GM18498 (cell line): ENCODE results near the gene GFOD2.

Experiments
- ATAC-seq: cut with Tn5 transposase; IDR thresholded peaks from one replicate; pipeline ENCODE4 v1.9.1; 2021; ENCODE audit warnings: mild to moderate bottlenecking, moderate library complexity; ENCODE audit not compliant: unreplicated experiment

Gene GFOD2

GRCh38 chr16:67733734-67734470 lies 14.8 kb upstream of the GFOD2 start:
- no peak for ATAC-seq

DNA sequence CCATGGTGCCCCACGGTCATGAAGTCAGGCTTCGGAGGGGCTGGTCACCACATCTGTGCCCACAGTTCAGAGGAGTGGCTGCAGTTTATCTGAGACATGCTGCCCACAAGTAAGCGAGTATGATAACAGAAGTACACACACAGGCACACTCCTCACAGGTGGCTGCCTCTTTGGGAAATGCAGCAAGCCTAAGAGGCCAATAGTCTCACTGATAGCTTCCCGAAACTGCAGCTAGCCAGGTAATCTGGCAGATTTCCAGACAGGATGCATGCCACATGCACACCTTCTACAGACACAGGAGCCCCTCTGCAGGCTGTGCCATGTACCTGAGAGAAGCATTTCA lies 12.6 kb upstream of the GFOD2 start:
- no peak for ATAC-seq

DNA sequence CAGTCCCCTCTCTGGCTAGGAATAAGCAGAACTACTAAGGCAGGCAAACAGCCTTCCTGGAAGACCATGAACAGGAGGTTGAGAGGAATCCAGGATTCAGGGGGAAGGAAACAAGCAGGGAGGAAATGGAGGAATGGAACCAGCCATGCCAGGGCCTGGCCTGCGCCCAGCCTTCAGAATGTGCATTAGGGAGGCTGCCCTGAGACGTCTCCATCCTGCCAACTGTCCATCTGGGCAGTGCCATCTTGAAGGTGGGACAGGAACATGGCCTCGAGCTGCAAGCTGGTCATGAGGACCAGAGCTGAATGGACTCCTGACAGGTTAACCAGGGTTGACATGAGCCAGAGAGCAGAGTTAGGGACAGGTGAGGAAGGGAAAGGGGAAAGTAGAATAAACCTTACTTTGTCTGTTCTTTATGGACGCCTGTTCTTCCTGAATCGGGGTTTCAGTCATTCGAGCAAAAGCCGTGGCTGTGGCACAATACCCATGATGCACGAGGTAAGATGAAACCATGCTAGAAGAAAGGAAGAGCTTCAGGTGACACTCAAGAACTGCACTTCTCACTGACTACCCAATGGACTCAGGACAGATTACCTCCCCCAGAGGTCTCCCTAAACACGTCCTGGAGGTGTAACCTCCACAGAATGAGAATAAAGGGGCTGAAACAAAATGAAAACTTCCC lies 12.1 kb upstream of the GFOD2 start:
- no peak for ATAC-seq

DNA sequence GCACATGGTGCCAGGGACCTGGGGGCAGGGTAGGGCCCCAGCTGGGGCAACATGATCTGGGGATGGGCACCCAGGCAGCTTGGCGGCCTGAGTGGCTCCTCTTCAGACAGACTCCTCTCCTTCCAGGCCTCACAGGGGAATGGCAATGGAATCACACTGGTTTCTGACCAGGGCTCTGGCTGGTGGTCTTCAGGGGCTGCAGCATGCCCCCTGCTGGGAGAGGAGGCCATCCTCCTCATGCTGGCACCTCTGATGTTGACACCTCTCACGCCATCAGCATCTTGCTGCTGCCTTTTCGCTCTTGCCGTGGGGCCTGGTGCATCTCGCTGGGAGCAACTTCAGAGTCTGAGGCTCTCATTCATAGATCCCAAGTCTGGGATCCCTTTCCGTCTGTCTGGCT lies 11.2 kb upstream of the GFOD2 start:
- ATAC-seq, result no peak

GRCh38 chr16:67729636-67730248 lies 10.6 kb upstream of the GFOD2 start:
- no peak for ATAC-seq

DNA sequence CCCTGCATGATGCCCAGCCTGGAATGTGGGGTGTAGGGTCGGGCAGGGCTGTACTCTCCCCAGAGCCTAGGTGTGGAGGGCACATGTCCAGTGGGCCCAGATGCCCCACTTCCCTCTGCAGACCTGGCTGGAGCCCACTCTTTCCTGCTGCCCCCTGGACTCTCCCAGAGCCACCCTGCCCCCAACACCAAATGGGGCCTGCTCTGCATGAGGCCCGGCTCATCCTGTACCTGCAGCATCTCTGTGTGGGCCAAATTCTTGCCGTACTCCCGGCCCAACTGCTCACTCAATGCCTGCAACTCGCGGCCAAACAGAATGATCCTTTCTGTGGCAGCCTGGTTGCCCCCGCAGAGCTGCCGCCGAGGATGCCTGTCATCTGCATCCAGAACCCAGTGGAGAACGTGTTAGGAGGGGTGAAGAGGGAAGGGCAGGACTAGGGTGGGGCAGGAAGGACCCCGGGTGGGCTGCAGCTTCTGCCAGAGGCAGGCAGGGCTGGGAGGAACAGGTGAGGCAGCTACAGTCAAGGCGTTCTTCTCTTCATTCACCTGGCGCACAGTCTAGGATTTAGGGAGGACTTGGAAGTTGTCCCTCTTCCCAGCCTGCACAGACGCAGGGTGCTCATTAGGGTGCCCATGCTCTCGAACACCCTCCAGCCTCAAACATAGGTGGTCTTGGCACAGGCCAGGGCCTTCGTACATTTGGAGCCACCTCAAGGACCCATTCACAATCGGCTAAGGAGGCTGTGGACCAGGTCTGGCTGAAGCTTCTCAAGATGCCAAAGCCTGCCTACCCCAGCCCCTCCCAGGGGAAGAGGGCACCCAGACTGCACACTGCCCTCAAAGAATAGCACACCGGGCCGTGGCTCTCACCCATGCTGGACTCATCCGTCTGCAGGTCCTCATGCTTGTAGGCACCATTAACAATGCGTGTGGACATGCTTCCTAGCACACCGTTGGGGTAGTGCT lies 8.7 kb upstream of the GFOD2 start:
- no peak for ATAC-seq

GRCh38 chr16:67726106-67727034 lies 7.3 kb upstream of the GFOD2 start:
- ATAC-seq, result no peak

DNA sequence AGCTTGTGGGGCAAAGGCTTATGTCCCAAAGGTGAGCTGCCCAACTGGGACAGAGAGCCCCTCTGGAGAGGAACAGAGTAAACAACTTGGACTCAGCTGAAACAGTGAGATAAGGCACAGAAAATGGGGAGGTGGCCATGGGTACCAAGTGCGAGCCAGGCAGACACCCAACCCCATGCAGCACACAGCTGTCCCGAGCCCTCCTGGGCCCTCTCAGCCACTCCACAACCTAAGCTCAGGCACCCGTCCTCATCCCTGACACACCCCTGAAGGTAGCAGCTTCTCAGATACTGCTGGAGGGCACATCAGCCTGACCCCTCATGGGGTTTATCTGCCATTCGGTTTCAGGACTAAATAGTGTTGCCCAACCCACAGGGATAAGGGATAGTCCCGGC lies 4.8 kb upstream of the GFOD2 start:
- ATAC-seq, result no peak

DNA sequence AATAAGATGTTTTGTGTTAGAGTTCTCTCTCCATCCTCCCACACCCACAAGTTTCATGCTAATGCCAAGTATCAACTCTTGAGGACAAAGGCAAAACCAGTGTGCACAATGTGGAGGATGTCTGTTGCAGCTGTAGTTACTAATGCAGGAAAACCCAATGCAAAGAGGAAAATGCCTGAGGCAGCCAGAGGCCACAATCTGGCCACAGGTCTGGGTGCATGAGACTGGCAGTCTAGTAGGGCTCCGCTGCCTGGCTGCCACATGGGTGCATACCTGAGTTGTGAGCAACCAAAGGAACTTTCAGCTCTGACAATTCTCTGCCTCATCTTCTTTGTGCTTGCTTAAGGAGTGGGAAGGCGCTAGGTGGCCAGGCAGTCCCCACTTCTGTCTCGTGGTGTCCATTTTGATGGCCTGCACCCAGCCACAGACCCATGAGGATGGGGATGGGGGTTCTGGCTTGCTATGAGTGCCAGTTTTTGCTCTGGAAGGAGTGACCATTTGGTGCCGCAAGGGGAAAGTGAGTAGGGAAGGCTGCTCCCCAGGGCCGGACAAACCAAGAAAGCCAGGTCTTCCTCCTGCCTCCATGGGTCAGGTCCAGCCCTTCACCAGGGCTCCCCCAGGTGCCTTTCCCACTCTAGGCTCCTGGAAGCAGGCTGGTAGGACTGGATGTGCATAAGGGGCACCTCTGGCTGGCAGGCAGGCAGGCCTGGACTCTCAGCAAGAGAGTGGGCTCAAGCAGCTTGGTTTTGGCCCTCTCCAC lies 4.2 kb upstream of the GFOD2 start:
- ATAC-seq, result no peak

DNA sequence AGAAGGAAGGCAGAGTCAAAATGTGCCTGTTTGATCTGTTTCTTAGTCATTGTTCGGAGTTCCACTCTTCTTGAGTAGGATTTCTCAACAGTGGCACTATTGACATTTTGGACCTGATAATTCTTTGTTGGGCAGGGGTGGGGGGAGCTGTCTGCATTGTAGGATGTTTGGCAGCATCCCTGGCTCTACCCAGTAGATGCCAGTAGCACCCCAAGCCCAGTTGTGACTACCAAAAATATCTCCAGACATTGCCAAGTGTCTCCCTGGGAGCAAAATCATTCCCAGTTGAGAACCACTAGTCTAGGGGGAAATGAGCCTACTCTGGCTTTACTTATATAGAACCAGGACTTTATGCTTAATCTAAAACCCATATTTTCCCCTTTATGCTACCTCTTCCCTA lies 1.1 kb upstream of the GFOD2 start:
- ATAC-seq, result no peak

DNA sequence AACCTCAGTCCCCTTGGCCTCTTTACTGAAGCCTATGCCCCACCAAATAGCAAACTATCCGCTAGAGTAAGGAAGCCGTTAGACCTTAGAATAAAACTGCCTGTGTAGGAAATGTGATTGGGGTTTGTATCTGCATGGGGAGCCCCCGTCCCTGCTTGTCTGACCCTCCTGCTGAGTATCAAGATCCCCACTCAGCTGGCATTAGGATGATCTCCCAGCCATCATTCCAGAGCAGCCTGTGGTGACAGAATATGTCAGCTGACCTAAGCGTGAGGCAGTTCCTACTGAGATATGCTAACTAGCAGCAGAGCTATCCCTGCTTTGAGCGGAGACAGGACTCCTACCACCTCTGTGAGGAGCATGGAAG lies 645 bp upstream of the GFOD2 start:
- peak; percentile 21 for ATAC-seq

DNA sequence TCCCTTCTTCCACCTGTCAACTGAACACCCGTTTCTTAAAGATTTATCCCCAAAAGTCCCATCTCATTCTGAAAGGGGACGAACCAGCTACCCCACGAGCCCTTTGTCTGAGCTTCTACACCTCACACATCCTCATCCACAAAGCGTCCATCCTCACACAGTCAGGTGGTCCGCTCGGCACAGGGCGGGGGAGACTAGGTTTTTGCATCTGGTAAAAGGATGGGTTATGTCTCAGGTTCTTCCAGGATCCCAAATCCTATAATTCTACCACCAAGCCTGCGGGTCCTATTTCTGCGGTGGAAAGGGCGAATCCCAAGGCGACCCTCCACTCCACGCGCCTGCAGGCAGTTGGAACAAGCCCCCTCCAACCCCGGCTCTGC lies 458 bp downstream of the GFOD2 start:
- peak; percentile 19 for ATAC-seq

- ATAC-seq, result no peak
Measured at GRCh38 chr16:67716097-67716496, 3.0 kb downstream of the GFOD2 start.

GRCh38 chr16:67714522-67714921 lies 4.6 kb downstream of the GFOD2 start:
- ATAC-seq, result no peak

GRCh38 chr16:67713647-67714273 lies 5.4 kb downstream of the GFOD2 start:
- no peak for ATAC-seq

- no peak for ATAC-seq
Measured at GRCh38 chr16:67710607-67711006, 8.5 kb downstream of the GFOD2 start.

GRCh38 chr16:67709050-67709449 lies 10.1 kb downstream of the GFOD2 start:
- no peak for ATAC-seq

DNA sequence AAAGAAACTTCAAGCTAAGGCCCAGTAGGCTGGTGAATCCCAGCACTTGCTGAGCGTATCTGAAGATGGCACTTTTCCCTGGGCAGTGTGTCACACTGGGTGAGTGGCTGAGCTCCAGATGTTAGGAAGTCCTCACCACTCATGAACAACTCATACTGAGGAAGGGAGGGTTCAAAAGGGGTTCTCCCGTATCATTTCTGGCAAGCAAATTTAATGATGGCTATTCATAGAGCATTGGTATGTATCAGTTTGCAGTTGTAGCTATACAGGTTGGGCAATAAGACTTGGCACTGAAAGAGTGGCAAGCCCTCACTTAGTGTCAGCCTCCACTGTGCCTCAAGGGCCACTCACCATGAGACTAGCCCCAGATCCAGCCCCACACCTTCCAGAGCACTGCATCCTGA lies 10.7 kb downstream of the GFOD2 start:
- ATAC-seq, result no peak

GRCh38 chr16:67707790-67708189 lies 11.3 kb downstream of the GFOD2 start:
- ATAC-seq, result no peak
